AG04449 (cell line): ENCODE measurements around the gene ARL11.
"Not testable (repeated sequence)": the region's sequence is repeated elsewhere in the genome, so short reads cannot be mapped to it uniquely, and the experiment has no call there.

Source experiments
- CTCF ChIA-PET: fragments of 350-600 bp; formaldehyde crosslinking; extraction: SDS; loops from one replicate; lab custom pipeline; 2021; ENCODE audit warnings: antibody characterized with exemption; lab: Yijun Ruan, JAX
- POLR2A ChIA-PET: fragments of 400-600, 350-600 bp; formaldehyde crosslinking; extraction: SDS; loops from one replicate; lab custom pipeline; 2020; ENCODE audit warnings: antibody characterized with exemption, inconsistent platforms; lab: Yijun Ruan, JAX
- DNase-seq: peaks from one replicate; pipeline ENCODE4 v3.0.0-alpha.2; 2010; ENCODE audit warnings: low read depth, low spot score
- H3K4me3 ChIP-seq: 2 replicates; pipeline ENCODE4 v1.5.1; 2011; ENCODE audit warnings: low read depth, mild to moderate bottlenecking, control low read depth, low read length
- TF ChIP-seq, protein P1 (sequence below): IDR thresholded peaks from one replicate; pipeline ENCODE4 v1.5.1; 2011; ENCODE audit warnings: mild to moderate bottlenecking, moderate library complexity, low read length, control low read depth, inconsistent platforms; ENCODE audit not compliant: insufficient read depth; ENCODE audit errors: missing control alignments

ARL11 gene

DNA sequence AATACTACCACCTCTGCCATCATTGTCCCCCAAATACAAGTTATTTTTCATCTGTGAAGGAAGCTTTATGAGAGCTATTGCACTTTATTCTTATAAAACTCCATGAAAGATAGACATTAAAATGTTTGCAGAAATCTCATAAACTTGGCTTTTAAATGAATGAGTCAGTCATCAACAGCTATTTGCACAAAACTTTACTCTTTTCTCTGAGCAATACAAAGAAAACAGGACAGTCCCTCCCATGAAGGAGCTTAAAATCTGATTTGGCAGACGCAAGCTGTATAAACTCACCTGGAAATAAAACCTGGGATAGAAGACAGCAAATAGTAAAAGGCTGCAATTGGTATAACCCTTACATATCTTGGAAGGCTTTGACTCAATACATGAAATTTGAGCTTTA is 26.3 kb upstream of the ARL11 start:
- no peak for DNase-seq
- ChIA-PET POLR2A (no interaction called here), CTCF (interaction anchor here (0.8 to 1.8 kb wide), 5 partner anchors 11 to 321 kb away, joined by 3 to 12 read pairs (median 4); partner anchors contain the start of genes CAB39L and SETDB2)
- H3K4me3 ChIP-seq, result no peak overlapping the region
- TF ChIP-seq, protein P1, sequence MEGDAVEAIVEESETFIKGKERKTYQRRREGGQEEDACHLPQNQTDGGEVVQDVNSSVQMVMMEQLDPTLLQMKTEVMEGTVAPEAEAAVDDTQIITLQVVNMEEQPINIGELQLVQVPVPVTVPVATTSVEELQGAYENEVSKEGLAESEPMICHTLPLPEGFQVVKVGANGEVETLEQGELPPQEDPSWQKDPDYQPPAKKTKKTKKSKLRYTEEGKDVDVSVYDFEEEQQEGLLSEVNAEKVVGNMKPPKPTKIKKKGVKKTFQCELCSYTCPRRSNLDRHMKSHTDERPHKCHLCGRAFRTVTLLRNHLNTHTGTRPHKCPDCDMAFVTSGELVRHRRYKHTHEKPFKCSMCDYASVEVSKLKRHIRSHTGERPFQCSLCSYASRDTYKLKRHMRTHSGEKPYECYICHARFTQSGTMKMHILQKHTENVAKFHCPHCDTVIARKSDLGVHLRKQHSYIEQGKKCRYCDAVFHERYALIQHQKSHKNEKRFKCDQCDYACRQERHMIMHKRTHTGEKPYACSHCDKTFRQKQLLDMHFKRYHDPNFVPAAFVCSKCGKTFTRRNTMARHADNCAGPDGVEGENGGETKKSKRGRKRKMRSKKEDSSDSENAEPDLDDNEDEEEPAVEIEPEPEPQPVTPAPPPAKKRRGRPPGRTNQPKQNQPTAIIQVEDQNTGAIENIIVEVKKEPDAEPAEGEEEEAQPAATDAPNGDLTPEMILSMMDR, result no peak

DNA sequence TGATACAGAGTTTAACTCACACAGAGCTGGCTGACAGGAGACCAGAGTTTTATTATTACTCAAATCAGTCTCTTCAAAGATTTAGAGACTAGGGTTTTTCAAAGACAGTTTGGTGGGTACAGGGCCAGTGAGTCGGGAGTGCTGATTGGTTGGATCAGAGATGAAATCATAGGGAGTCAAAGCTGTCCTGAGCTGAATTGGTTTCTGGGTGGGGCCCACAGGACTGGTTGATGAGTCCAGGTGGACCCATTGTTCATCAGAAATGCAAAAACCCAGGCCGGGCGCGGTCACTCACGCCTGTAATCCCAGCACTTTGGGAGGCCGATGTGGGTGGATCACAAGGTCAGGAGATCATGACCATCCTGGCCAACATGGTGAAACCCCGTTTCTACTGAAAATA is 25.7 kb upstream of the ARL11 start:
- H3K4me3 ChIP-seq, POLR2A ChIA-PET, DNase-seq: not testable (repeated sequence)
- CTCF ChIA-PET, result interaction anchor here (0.8 to 2.6 kb wide), 6 partner anchors 11 to 322 kb away, joined by 3 to 12 read pairs (median 5); partner anchors contain the start of genes CAB39L and SETDB2

DNA sequence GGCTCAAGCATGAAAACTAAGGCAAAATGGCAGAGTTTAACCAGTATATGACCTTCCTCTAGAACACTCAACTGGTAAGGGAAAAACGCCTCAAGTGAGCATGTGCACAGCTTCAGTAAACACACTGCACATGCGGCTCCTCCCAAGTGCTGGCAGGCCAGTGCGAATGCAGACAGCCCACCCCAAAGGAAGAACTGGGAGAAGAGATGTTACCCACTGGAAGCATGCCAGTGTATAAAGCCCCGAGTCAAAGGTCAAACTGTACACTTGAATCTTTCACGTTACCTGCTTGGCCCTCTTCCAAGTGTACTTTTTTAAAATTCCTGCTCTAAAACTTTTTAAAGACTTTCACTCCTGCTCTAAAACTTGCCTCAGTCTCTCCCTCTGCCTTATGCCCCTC is 23.7 kb upstream of the ARL11 start:
- CTCF ChIA-PET, result interaction anchor here (1.0 to 2.6 kb wide), 3 partner anchors 158 to 304 kb away, joined by 3 to 8 read pairs (median 3); no protein-coding TSS in a partner anchor
- no peak overlapping the region for H3K4me3 ChIP-seq
- POLR2A ChIA-PET, result no interaction called here
- TF ChIP-seq, protein P1, result no peak
- DNase-seq, result no peak

DNA sequence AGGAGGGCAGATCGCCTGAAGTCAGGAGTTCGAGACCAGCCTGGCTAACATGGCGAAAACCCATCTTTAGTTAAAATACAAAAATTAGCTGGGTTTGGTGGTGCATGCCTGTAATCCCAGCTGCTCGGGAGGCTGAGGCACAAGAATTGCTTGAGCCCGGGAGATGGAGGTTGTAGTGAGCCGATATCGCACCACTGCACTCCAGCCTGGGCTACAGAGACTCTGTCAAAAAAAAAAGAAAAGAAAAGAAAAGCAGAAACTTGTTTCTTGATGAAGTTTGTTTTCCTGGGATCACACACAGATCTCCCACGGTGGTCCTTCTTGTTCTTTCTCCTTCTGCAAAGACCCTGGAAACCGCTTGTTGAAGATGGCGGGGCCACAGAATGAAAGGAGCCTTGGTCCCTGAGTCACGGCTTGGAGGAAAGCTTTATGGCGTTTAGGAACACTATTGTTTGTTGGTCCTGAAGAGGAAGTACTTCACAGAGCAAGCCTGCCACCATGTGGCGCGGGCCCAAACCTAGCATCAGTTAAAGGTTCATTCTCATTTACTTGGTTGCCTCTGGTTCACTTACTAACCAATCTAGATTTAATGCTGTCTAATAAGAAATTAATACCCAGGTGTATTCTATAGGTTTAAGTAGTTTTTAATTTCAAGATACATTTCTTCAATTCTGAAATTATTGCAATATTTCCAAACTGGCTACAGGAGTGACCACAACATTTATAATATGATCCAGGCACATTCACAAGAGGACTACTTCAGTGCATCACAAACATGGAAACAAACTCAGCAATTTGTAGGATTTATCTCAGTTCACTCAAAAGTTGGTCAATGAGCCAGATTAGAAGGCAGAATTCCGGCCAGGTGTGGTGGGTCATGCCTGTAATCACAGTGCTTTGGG is 21.3 kb upstream of the ARL11 start:
- H3K4me3 ChIP-seq, result peak overlapping the region; percentile 12; the same call in 1 of the 2 replicates
- CTCF ChIA-PET, result interaction anchor here (0.6 to 4.2 kb wide), 25 partner anchors 11 to 506 kb away, joined by 3 to 38 read pairs (median 4); partner anchors contain the start of genes CAB39L and SETDB2
- TF ChIP-seq, protein P1, result peak; percentile 81
- DNase-seq, result peak; percentile 44
- POLR2A ChIA-PET, result interaction anchor here (0.6 kb wide), 1 partner anchor 16 kb away, joined by 3 read pairs; no protein-coding TSS in a partner anchor

DNA sequence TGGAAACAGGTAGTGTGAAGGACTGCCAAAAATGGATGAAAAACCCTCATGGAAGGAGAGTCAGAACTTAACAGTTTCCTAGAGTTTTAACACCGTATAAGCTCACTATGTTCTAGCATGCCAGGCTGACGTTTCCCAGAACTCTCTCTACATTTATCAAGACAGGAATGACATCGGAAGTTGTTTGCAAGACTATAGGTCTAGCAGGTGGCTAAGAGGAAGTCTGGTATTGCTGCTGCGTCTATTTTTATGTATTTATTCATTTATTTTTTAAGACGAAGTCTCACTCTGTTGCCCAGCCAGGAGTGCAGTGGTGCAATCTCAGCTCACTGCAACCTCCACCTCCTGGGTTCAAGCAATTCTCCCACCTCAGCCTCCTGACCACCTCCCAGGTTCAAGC is 20.5 kb upstream of the ARL11 start:
- no peak overlapping the region for H3K4me3 ChIP-seq
- POLR2A ChIA-PET, result no interaction called here
- CTCF ChIA-PET, result interaction anchor here (1.0 to 4.2 kb wide), 12 partner anchors 10 to 330 kb away, joined by 3 to 38 read pairs (median 10); partner anchors contain the start of genes CAB39L and SETDB2
- TF ChIP-seq, protein P1, result no peak
- no peak for DNase-seq

DNA sequence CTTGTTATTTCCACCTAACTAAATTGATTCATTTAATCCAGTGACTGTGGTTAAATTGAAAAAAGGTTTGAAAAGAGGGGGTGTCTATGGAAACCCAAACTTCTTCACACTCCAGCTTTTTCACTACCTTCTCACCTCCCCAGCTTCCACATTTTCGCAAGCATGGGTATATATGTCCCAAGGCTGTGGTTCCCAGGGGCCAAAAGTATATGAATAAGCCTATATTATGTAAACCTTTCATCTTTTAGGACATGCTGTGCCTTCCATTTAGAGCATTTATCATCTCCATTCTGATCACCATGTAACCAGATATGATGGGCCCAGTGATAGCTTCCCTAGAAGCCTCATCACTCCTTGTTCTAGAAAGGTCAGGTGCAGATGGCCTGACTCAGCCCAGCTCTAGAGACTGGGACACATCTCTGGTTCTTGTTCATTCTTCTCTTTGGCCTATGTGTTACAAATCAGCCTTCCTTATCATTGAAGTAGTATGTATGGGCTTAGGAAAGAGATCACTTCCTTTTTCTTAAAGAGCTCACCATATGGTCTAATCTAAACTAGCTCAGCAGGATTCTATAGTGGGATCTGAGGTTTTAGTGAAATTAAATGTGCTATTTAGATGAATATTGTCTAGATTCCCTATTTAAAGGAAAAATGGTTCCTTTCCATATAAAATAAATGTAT is 19.5 kb upstream of the ARL11 start:
- TF ChIP-seq, protein P1, result no peak
- ChIA-PET CTCF (interaction anchor here (1.0 to 4.2 kb wide), 11 partner anchors 9 to 331 kb away, joined by 3 to 38 read pairs (median 3); partner anchors contain the start of genes CAB39L and SETDB2), POLR2A (no interaction called here)
- no peak for DNase-seq
- no peak overlapping the region for H3K4me3 ChIP-seq
